Breast epithelium (tissue), 4 donors: ENCODE measurements around the gene PRRX1. TPM values are rescaled to one million over a fixed set of nuclear protein-coding genes. Genes with fewer than 3 reads are reported as not detected.

ENCODE experiments used
- DNase-seq, 2 donors: peaks; one replicate each; pipeline ENCODE4 v3.0.0-alpha.2; 2019; ENCODE audit warnings: low spot score in 2 of 2
- H3K27ac ChIP-seq, 2 donors: fragments of 200-600 bp; sonication (generic) in 1 of 2; one replicate each; pipeline ENCODE4 v1.5.1; 2016 to 2019; ENCODE audit warnings: mild to moderate bottlenecking in 1 of 2
- H3K27me3 ChIP-seq, 2 donors: fragments of 200-600 bp; sonication (generic) in 1 of 2; one replicate each; pipeline versions ENCODE4 v1.5.1 to v1.6.0; 2017 to 2019; ENCODE audit warnings: control low read depth in 1 of 2, mild to moderate bottlenecking in 1 of 2
- H3K36me3 ChIP-seq: fragments of 200-600 bp; one replicate; pipeline ENCODE4 v1.5.1; 2019
- H3K4me1 ChIP-seq, 2 donors: fragments of 200-600 bp; sonication (generic); one replicate each; pipeline ENCODE4 v1.5.1; 2016 to 2019; ENCODE audit warnings: control low read depth in 1 of 2
- H3K4me3 ChIP-seq, 3 donors: fragments of 200-600 bp; sonication (generic); 1 replicate in 2 of 3; 2 replicates in 1 of 3; pipeline ENCODE4 v1.5.1; 2016 to 2019; ENCODE audit warnings: mild to moderate bottlenecking in 3 of 3, moderate library complexity in 2 of 3
- H3K9me3 ChIP-seq, 2 donors: fragments of 200-600 bp; sonication (generic) in 1 of 2; one replicate each; pipeline ENCODE4 v1.5.1; 2016 to 2019; ENCODE audit warnings: control low read depth in 1 of 2
- POLR2A ChIP-seq: fragments of 450-650 bp; IDR thresholded peaks from one replicate; pipeline ENCODE4 v1.6.1; 2016; ENCODE audit warnings: antibody characterized with exemption, mild to moderate bottlenecking, moderate library complexity
- POLR2AphosphoS5 ChIP-seq, 3 donors: sonication (generic); formaldehyde crosslinking; IDR thresholded peaks; one replicate each; pipeline ENCODE4 v1.6.1; 2017; ENCODE audit warnings: antibody characterized with exemption in 3 of 3
- intact Hi-C: fragments of 100-400 bp; cut with DNase I; formaldehyde crosslinking; loops from one replicate; pipeline ENCODE4 v1.15.1; 2023; ENCODE audit warnings: low total_unique reads
- total RNA-seq, 3 donors: library from RNA; depleted of rRNA; stranded (reverse); fragments of >200 nt; gene quantifications; one replicate each; pipeline ENCODE4 v1.1.0, GENCODE V29; 2016
- TF ChIP-seq, protein P1 (sequence below), 3 donors: fragments of 450-650 bp; IDR thresholded peaks; one replicate each; pipeline ENCODE4 v1.5.1; 2016 to 2017; ENCODE audit warnings: antibody characterized with exemption in 3 of 3, mild to moderate bottlenecking in 3 of 3, moderate library complexity in 3 of 3

Gene PRRX1
- total RNA-seq, 3 donors from 2014 or later: 48.9 to 75.7 (median 73.1) TPM

DNA sequence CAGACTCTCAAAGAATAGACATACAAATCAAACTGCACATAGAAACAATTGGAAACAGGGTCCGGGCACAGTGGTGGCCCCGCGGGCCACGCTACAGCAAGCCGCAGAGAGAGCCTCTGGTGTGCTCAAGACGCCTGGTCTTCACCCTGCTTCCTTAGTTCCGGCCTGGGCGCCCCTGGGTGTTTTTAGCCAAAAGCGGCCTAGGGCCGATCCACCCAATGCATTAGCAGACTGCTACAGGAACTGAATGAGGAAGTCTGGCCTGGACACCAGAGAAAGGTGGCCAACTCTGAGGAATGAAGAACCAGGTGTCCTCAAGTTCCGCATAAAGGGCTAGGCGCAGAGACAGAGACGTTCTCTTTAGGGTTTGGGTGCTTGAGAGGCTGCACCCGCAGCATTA, 1.7 kb downstream of the PRRX1 start:
- Histone ChIP-seq H3K9me3 (no peaks in the 10 kb centered on the region), H3K27me3 (peaks cover 0 to 18% of the 10 kb centered on the region in 2 donors), H3K36me3 (no peaks in the 10 kb centered on the region), H3K4me1 (no peaks in the 10 kb centered on the region), H3K27ac (peak overlapping the region; percentile 79 to 97), H3K4me3 (peak overlapping the region; percentile 68 to 96 (median 82))
- intact Hi-C loops: no loop called here
- TF ChIP-seq, protein P1, sequence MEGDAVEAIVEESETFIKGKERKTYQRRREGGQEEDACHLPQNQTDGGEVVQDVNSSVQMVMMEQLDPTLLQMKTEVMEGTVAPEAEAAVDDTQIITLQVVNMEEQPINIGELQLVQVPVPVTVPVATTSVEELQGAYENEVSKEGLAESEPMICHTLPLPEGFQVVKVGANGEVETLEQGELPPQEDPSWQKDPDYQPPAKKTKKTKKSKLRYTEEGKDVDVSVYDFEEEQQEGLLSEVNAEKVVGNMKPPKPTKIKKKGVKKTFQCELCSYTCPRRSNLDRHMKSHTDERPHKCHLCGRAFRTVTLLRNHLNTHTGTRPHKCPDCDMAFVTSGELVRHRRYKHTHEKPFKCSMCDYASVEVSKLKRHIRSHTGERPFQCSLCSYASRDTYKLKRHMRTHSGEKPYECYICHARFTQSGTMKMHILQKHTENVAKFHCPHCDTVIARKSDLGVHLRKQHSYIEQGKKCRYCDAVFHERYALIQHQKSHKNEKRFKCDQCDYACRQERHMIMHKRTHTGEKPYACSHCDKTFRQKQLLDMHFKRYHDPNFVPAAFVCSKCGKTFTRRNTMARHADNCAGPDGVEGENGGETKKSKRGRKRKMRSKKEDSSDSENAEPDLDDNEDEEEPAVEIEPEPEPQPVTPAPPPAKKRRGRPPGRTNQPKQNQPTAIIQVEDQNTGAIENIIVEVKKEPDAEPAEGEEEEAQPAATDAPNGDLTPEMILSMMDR (IDR thresholded peaks at IDR 0.05): no peak
- TF ChIP-seq POLR2AphosphoS5 (IDR thresholded peaks at IDR 0.05) (no peak), POLR2A (no peak)
- DNase-seq: no peak

DNA sequence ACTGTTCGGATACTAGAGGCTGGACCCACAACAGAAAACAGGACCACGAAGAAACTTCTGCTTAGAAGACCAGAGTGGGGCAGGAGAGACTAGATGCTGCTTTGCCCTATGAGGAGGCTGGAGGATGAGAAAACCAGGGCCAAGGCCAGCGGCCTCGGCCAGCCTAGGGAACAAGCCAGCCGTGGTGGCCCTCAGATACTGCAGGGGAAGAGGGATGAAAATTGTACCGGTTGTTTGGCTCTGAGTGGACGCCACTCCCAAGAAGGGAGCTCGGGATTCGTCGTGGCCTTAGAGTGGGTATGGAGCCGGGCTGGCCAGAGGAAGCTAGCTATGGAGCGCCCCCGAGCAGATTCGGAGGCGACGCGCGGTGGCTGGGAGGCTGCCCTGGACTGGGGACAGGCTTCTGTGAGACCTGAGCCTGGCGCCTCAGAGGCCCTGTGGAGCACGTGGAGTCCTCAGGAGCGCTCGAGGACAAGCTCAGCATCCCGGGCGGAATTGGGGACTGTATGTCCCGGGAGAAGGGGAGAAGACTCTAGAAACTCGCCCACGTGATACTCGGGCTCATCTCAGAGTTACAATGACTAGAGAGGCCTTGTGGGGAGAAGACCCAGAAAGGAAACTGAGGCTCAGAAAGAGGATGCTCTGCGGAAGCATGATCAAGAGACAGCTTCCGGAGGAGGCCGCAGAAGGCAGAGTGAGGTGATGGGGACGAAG, 2.8 kb downstream of the PRRX1 start:
- Histone ChIP-seq H3K27ac (peak overlapping the region; percentile 57 to 90), H3K27me3 (peaks cover 0 to 12% of the 10 kb centered on the region in 2 donors), H3K9me3 (no peaks in the 10 kb centered on the region), H3K4me3 (peak overlapping the region; percentile 68 to 96 (median 82)), H3K4me1 (no peaks in the 10 kb centered on the region), H3K36me3 (no peaks in the 10 kb centered on the region)
- TF ChIP-seq POLR2A: no peak
- TF ChIP-seq POLR2AphosphoS5 (IDR thresholded peaks at IDR 0.05): no peak
- TF ChIP-seq, protein P1 (IDR thresholded peaks at IDR 0.05): no peak
- intact Hi-C loops: no loop called here
- no peak for DNase-seq

DNA sequence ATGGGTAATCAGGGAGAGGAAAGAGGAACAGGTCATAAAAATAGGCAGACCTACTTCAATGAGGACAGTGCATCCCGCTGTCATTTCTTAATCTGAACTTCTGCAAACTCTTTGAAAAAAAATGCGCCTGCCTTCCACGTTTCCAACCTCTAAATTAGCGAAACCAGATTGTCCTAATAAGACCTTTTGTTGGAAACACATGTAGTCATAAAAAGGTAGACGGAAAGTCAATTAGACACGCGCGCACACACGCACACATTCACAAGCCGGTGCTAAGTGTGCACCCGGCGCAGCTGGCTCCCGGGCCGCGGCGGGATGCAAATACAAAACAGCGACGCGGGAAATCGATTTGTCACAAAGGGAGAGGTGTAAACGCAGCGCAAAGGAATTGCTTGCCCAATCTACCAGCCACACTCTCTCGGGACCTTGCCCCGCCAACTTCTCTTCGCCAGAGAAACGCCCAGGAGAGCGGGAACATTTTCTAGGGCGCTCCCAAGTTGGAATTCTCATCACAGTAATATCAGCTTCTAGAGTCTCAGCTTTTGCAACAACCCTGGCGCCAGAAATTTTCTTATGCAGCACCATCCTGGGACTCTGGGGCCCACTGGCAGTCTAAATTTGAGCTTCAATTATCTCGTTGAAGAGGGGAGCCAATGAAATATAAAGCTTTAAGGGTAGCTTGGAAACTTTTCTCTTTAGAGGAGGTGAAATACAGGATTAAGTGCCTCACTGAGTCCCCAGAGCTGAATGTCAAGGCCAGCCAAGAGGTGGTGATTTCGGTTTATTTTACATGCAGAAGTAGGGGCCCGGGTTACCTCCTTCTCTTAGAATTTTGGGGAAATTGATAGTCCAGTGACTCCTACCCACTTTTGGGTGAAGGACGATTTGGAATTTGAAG, 4.5 kb downstream of the PRRX1 start:
- Histone ChIP-seq H3K27ac (peak overlapping the region; percentile 57 to 90), H3K9me3 (no peaks in the 10 kb centered on the region), H3K36me3 (no peaks in the 10 kb centered on the region), H3K27me3 (peaks cover 0 to 5% of the 10 kb centered on the region in 2 donors), H3K4me3 (peak overlapping the region; percentile 68 to 96 (median 82)), H3K4me1 (no peaks in the 10 kb centered on the region)
- intact Hi-C loops: no loop called here
- no peak for DNase-seq
- TF ChIP-seq POLR2A (no peak), POLR2AphosphoS5 (IDR thresholded peaks at IDR 0.05) (peak in 2 of 3 donors; percentile 15 to 40)
- TF ChIP-seq, protein P1 (IDR thresholded peaks at IDR 0.05): no peak

DNA sequence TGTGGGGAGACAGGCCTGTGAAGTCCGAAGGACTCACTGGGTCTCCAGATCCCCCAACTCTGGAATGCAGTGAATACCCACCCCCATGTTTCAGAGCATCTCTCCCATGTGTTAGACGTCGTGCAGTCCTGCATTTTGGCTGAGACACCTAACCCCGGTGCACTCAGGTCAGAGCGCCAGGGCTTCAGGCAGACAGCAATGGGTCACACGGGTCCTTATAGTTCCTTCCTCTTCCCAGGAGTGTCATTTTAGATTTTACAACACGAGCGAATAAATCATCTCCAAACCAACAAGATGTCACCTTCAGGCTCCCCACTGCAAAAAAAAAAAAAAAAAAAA, 5.1 kb downstream of the PRRX1 start:
- no peaks in the 10 kb centered on the region for H3K9me3 ChIP-seq
- TF ChIP-seq, protein P1 (IDR thresholded peaks at IDR 0.05): no peak
- TF ChIP-seq POLR2AphosphoS5 (IDR thresholded peaks at IDR 0.05): no peak
- TF ChIP-seq POLR2A: no peak
- intact Hi-C loops: no loop called here
- H3K4me3 ChIP-seq: peak overlapping the region; percentile 68 to 96 (median 82)
- no peaks in the 10 kb centered on the region for H3K4me1 ChIP-seq
- no peak for DNase-seq
- peak overlapping the region; percentile 17 to 90 for H3K27ac ChIP-seq
- no peaks in the 10 kb centered on the region for H3K36me3 ChIP-seq
- H3K27me3 ChIP-seq: peaks cover 0 to 3% of the 10 kb centered on the region in 2 donors
